CD4-positive, alpha-beta T cell (primary cell): ENCODE data around the gene MYL3. TPM values are rescaled to one million over a fixed set of nuclear protein-coding genes. Genes with fewer than 3 reads are reported as not detected.

Experiments used
- ATAC-seq: fragments of 200-7000 bp; cut with Tn5 transposase; one replicate; pipeline ENCODE4 v1.10.0; 2022; ENCODE audit warnings: mild to moderate bottlenecking; ENCODE audit not compliant: poor library complexity
- CTCF ChIA-PET: fragments of 350-600 bp; sonication (Branson Sonifier 250); formaldehyde crosslinking; loops from one replicate; lab custom pipeline; 2021; ENCODE audit warnings: antibody characterized with exemption, inconsistent platforms; lab: Charles Lee
- POLR2A ChIA-PET: fragments of 350-600 bp; sonication (Branson Sonifier 250); formaldehyde crosslinking; loops from one replicate; lab custom pipeline; 2021; ENCODE audit warnings: antibody characterized with exemption, inconsistent platforms; lab: Charles Lee
- DNase-seq, 14 experiments: peaks; one replicate each; pipeline ENCODE4 v3.0.0-alpha.2; 2013 to 2020; ENCODE audit warnings: mixed read lengths in 2 of 14
- H3K27ac ChIP-seq, 2 donors: one replicate each; pipeline versions ENCODE4 v1.5.1 to v1.7.0; 2013; ENCODE audit warnings: low read length in 2 of 2, low read depth in 1 of 2, mild to moderate bottlenecking in 1 of 2
- H3K27me3 ChIP-seq, 2 experiments: 1 replicate in 1 of 2; 2 replicates in 1 of 2; pipeline versions ENCODE4 v1.6.1 to v1.7.0; 2013; ENCODE audit warnings: low read length in 2 of 2, control low read depth in 1 of 2, mild to moderate bottlenecking in 1 of 2, moderate library complexity in 1 of 2; ENCODE audit not compliant: insufficient read depth in 2 of 2, control insufficient read depth in 1 of 2
- H3K36me3 ChIP-seq: one replicate; pipeline ENCODE4 v1.6.1; 2013; ENCODE audit warnings: low read length, control low read depth; ENCODE audit not compliant: insufficient read depth
- H3K4me1 ChIP-seq: one replicate; pipeline ENCODE4 v1.6.1; 2013; ENCODE audit warnings: low read length, control low read depth; ENCODE audit not compliant: insufficient read depth
- H3K4me3 ChIP-seq: one replicate; pipeline ENCODE4 v1.5.1; 2013; ENCODE audit warnings: mild to moderate bottlenecking, low read length, moderate library complexity
- H3K9me3 ChIP-seq, 2 experiments: 1 replicate in 1 of 2; 2 replicates in 1 of 2; pipeline versions ENCODE4 v1.6.1 to v1.7.0; 2013; ENCODE audit warnings: low read length in 2 of 2, mild to moderate bottlenecking in 2 of 2, control low read depth in 1 of 2, moderate library complexity in 1 of 2; ENCODE audit not compliant: control insufficient read depth in 1 of 2, insufficient read depth in 1 of 2
- H3K27ac Mint-ChIP-seq: one replicate; pipeline ENCODE4 v1.8.0; 2020; ENCODE audit warnings: mixed read lengths
- H3K27me3 Mint-ChIP-seq: one replicate; pipeline ENCODE4 v1.8.0; 2021; ENCODE audit warnings: mixed read lengths
- H3K36me3 Mint-ChIP-seq: one replicate; pipeline ENCODE4 v1.8.0; 2021; ENCODE audit warnings: low read depth, mixed read lengths
- H3K4me1 Mint-ChIP-seq: one replicate; pipeline ENCODE4 v1.8.0; 2021; ENCODE audit warnings: low read depth, mixed read lengths
- H3K4me3 Mint-ChIP-seq: one replicate; pipeline ENCODE4 v1.8.0; 2020; ENCODE audit warnings: mild to moderate bottlenecking, mixed read lengths
- H3K9me3 Mint-ChIP-seq: one replicate; pipeline ENCODE4 v1.8.0; 2020; ENCODE audit warnings: mixed read lengths
- intact Hi-C, 2 experiments: fragments of 100-400 bp; cut with DNase I in 1 of 2; cut with micrococcal nuclease in 1 of 2; formaldehyde crosslinking; loops; one replicate each; pipeline versions ENCODE4 v1.15.1 to v1.9.0; 2023 to 2025; cut with DNase I, micrococcal nuclease
- total RNA-seq, 174 experiments: library from RNA in 2 of 174; stranded (reverse) in 2 of 174; gene quantifications; one replicate each; pipeline ENCODE4 v1.2.3 and lab custom pipeline; 2021 to 2026
- TF ChIP-seq, protein P1 (sequence below): fragments of 200-600 bp; IDR thresholded peaks from one replicate; pipeline ENCODE4 v1.8.0; 2022; ENCODE audit warnings: antibody characterized with exemption, mild to moderate bottlenecking

The MYL3 gene
- total RNA-seq, 2 experiments from 2014 or later: not detected

DNA sequence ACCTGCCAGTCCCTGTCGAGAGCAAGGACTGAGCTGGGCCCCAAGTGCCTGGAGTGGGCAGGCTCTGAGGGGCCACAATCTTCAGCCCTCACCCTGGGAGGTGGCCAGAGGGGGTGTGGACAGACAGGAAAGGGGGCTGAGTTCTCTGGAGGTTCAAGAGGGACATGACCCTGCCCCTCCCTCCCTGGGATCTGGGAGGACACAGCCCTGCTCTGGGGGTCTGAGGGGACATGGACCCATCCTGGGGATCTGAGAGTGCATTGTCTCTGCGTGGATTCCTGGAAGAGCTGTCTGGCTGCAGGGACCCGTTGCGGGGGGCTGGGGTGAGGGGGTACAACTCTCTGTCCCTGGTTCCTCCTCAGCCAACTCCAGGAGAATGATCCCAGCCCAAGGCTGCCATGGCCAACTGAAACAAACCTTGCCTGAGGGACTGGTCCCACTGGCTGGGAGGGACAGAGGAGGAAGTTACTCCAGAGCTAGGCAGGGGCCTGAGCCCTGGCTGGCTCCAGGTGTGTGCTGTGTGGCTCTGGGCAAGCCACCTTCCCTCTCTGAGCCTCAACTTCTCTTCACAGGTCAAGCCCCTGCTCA is 43.3 kb upstream of the MYL3 start:
- H3K4me3 ChIP-seq: no peak overlapping the region
- ATAC-seq (no peak), DNase-seq (no peak)
- Mint-ChIP-seq H3K9me3 (no peaks in the 10 kb centered on the region), H3K4me1 (peaks cover 6% of the 10 kb centered on the region), H3K4me3 (no peak overlapping the region), H3K36me3 (no peaks in the 10 kb centered on the region), H3K27me3 (no peaks in the 10 kb centered on the region), H3K27ac (no peak overlapping the region)
- POLR2A ChIA-PET: no interaction called here
- no peak overlapping the region for H3K27ac ChIP-seq
- TF ChIP-seq, protein P1, sequence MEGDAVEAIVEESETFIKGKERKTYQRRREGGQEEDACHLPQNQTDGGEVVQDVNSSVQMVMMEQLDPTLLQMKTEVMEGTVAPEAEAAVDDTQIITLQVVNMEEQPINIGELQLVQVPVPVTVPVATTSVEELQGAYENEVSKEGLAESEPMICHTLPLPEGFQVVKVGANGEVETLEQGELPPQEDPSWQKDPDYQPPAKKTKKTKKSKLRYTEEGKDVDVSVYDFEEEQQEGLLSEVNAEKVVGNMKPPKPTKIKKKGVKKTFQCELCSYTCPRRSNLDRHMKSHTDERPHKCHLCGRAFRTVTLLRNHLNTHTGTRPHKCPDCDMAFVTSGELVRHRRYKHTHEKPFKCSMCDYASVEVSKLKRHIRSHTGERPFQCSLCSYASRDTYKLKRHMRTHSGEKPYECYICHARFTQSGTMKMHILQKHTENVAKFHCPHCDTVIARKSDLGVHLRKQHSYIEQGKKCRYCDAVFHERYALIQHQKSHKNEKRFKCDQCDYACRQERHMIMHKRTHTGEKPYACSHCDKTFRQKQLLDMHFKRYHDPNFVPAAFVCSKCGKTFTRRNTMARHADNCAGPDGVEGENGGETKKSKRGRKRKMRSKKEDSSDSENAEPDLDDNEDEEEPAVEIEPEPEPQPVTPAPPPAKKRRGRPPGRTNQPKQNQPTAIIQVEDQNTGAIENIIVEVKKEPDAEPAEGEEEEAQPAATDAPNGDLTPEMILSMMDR: no peak
- intact Hi-C loops: no loop called here
- H3K27me3 ChIP-seq: no peaks in the 10 kb centered on the region
- H3K9me3 ChIP-seq: no peaks in the 10 kb centered on the region
- CTCF ChIA-PET: no interaction called here
- H3K36me3 ChIP-seq: no peaks in the 10 kb centered on the region
- H3K4me1 ChIP-seq: peaks cover 20% of the 10 kb centered on the region

DNA sequence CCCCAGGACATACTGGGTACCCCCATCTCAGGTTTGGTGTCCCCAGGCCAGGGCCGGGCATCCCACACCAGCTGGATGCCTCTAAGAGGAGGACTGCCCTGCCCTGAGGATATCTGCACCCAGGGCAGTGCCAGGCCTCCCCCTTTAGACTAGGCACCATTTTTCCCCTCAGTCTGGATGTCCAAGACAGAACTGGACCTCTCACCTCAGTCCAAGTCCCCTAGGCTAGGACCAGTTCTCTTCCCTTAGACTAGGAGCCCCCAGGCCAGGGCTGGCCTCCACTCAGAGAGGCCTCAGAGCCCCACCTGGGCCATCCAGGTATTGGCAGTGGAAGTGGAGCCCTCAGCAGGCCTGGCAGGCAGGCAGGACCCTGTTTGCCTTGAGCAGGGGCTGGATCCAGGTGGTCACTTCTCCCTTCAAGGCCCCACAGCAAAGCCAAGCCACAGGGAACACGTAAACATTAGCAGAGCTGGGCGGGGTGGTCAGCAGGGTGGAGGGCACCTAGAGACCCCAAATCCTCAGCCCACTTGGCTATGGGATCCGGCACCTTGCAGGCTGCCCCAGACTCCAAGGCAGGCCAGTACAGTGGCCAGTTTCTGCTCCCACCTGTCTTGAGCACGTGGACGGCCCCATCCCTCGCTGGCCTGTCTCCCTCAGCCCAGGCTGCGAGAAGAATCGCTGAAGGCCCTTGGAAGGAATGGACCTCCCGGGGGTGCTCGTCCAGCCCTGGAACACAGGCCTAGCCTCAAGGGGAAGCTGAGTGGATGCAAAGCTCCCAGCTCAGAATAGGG is 42.6 kb upstream of the MYL3 start:
- H3K4me3 Mint-ChIP-seq: no peak overlapping the region
- ChIA-PET POLR2A (no interaction called here), CTCF (no interaction called here)
- ATAC-seq: no peak
- H3K27me3 Mint-ChIP-seq: no peaks in the 10 kb centered on the region
- TF ChIP-seq, protein P1: no peak
- H3K4me1 Mint-ChIP-seq: peaks cover 6% of the 10 kb centered on the region
- Histone ChIP-seq H3K9me3 (no peaks in the 10 kb centered on the region), H3K27me3 (no peaks in the 10 kb centered on the region), H3K4me3 (no peak overlapping the region), H3K27ac (no peak overlapping the region), H3K4me1 (peaks cover 20% of the 10 kb centered on the region), H3K36me3 (no peaks in the 10 kb centered on the region)
- H3K36me3 Mint-ChIP-seq: no peaks in the 10 kb centered on the region
- H3K9me3 Mint-ChIP-seq: no peaks in the 10 kb centered on the region
- no peak for DNase-seq
- intact Hi-C loops: no loop called here
- H3K27ac Mint-ChIP-seq: no peak overlapping the region

- CTCF ChIA-PET: no interaction called here
- H3K27ac Mint-ChIP-seq: no peak overlapping the region
Observed at GRCh38 chr3:46905213-46905560, 41.9 kb upstream of the MYL3 start.

More at GRCh38 chr3:46905213-46905560, 41.9 kb upstream of the MYL3 start:
- TF ChIP-seq, protein P1: no peak
- Mint-ChIP-seq H3K36me3 (no peaks in the 10 kb centered on the region), H3K27me3 (no peaks in the 10 kb centered on the region), H3K4me1 (peaks cover 6% of the 10 kb centered on the region), H3K4me3 (no peak overlapping the region), H3K9me3 (no peaks in the 10 kb centered on the region)
- intact Hi-C loops: no loop called here
- no peak overlapping the region for H3K4me3 ChIP-seq
- no peaks in the 10 kb centered on the region for H3K27me3 ChIP-seq
- H3K27ac ChIP-seq: no peak overlapping the region
- no peak for DNase-seq
- H3K4me1 ChIP-seq: peaks cover 20% of the 10 kb centered on the region
- no peaks in the 10 kb centered on the region for H3K9me3 ChIP-seq
- H3K36me3 ChIP-seq: no peaks in the 10 kb centered on the region
- POLR2A ChIA-PET: no interaction called here
- no peak for ATAC-seq
